DMS79 treated with DMSO at 0.1 percent for 48 hours (cell line): ENCODE results near the gene MACROD2.

Source experiments
- DNase-seq: peaks from one replicate; lab custom pipeline; 2025; lab: John Stamatoyannopoulos, UW

The MACROD2 gene

DNA sequence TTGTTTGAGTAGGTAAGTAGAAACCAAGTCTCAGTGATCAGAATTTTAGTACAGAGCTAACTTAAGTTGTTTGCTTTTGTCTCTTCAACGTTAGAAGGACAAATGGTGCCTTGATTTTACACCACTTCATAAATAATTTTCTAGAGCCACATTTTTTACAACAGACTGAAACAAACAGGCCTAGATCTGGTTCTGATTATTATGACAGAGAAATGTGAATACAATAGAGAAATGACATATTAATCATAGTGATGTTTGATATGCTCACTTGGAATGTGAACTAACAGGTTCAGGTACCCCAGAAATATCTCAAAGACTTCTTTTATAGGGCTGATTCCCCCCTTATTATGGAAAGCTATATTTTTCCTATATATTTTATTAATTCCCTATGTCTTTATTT is 1817.4 kb downstream of the MACROD2 start:
- no peak for DNase-seq

DNA sequence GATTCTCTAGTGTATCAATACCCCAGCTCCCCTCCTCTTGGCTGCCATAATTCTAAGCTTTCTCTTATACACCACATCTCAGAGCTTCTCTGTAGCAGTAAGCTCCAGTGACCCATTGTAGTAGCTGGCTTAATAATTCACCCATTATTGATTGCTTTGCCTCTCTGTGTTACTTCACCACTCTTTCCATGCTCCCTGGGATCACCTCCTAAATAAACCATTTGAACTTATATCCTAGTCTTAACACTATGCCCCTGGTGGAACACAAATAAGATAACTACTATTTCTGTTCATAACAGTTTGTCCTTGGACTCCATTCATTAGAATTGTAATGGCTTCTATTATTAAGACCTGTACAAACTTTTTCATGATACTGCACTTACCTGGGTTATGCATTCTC is 1819.0 kb downstream of the MACROD2 start:
- no peak for DNase-seq

DNA sequence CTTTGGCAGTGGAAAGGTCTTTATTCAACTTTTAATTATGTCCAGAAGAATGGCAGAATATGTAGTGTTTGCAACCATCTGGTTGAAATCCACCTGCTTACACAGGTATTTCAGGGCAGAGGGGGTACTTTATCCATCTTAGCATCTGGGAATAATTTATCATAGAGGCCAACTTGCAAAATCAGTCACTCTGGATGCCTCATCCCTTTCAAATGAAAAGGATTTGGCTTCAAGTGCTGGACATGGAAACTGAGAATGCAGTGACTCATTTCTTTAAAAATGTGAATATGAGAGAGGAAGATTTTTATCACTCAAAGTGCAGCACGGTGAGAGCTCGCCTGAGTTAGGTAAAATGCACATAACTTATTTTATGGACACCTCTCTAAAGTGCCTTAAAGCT is 1819.6 kb downstream of the MACROD2 start:
- no peak for DNase-seq

DNA sequence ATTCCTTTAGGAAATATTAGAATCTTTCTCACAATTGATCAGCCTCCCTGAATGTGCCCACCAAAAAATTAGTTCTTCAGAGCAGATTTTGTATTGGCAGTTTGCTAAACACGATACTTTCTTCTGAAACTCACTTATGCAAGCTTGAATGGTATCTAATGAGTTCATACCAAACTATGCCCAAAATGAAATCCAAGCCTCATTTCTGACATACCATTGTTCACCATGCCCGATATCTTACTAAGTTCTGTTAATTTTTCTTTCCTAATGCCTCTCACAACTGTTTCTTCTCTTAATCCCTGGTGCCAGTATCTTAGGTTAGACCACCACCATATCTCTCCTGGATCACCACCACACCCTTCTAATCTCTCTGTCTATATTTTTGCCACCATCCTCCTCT is 1822.0 kb downstream of the MACROD2 start:
- DNase-seq, result no peak

DNA sequence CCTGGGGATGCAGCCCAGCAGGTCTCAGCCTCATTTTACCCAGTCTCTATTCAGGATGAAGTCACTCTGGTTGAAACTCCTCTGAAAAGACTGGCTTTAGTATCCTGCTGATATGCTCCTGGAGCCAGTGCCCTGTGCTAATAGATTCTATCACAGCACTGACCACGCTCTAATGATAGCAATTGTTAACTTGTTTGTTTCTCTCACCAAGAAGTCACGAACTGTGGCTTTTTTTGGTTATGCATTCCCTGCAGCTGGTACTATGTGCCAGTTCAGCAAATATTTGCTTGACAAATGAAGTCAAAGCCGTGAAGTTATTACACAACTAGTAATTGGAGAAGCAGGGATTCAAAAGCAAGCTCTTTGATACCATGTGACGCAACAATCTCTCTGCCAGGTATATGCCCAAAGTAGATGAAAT is 1823.3 kb downstream of the MACROD2 start:
- no peak for DNase-seq

DNA sequence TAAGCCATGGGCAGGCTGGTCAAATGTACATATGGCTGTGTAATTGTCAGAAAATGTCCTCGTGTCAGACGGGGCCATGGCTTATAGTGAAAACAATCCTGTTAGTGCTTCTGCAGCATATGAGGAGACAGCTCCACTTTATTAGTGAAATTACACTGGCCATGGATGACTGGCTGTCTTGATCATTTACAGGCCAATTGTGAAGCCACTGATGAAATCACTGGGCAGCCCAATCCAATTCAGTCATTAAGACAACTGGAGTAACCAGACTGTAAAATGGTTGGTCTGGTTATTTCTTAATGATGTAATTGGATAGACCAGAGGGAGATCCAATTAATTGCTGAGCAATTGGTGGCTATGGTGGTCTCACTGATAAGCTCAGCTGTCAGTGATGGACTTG is 1828.4 kb downstream of the MACROD2 start:
- DNase-seq, result no peak

DNA sequence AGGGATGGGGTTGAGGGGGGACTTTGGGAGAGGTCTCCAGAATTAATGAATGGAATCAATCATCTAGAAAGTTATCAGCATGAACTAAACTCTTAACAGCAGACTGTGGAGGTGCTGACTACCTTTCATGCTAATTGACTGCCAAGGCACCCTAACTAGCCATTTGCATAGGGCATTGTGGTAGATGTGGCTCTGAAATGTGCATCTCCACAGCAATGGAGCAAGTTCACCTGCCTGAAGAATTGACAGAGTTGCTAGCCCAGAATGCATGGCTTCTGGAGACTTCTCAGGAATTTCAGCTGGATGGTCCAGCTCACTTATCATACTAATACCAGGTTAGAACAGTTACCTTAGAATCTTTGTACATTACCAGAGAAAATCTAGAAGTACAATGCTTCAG is 1832.3 kb downstream of the MACROD2 start:
- DNase-seq, result no peak

DNA sequence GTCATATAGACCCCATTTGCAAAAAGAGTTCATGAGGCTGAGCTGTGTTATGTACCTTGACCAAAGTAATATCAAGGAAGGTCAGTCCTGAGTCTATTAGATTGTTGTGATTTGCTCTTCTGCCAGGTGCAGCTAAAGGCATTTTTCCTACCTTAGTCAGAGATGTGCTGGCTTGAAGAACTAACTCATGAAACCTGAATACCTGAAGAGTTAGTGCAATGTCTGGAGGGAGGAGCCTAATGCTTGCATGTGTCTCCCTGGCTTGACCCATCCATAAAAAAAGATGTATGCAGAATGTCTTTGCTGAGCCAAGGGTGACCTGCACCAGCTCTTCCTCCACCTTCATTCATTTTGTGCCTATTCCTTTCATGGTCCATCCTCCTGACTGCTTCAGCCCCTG is 1835.9 kb downstream of the MACROD2 start:
- DNase-seq, result no peak

DNA sequence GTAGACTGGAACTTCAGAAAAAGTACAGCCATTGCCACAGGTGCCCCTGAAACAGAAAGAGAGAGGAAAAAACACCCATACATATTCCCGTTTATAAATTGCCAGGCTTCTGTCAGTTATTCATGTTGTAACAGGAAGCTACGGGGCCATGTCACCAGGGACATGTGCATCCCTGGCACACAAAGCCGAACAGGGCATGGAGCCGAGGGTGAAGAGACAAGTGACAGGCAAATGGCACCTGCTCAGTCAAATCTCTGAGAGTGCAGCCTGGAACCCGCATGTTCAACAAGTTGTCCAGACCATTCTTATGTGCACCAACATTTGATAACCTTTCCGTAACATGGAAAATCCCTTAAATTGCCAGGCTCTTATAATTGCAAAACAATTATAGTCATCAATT is 1837.2 kb downstream of the MACROD2 start:
- no peak for DNase-seq

DNA sequence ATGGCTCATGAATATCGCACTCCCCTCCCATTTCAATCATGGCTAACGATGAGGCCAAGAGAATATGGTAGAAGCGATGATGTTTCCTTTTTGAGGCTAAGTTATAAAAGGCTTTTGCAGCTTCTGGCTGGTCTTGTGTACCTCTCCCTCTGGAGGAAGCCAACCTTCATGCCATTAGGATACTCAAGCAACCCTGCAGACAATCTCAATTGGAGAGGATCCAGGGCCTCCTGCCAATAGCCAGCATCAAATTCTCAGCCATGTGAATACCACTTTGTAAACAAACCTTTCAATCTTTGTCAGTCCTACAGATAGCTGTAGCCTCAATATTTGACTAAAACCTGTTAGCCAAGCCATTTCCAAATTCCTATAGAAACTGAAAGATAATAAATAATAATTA is 1839.5 kb downstream of the MACROD2 start:
- no peak for DNase-seq

DNA sequence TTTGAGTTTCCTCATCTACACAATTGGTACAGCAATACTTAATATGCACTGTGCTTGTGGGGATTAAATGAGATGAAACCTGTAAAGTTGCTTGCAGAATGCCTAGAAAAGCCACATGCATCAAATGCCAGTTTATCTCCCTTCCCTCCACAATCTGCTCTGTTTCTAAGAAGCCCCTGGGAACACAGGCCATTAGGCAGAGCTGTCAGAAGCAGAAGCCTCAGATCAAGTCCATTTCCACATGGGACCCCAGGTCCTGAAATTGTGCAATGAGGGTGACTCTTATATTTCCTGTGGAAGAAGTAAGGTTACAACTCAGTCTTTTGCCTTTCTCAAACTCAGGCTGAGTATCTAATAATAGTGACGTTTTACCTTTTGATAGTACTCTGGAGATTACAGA is 1840.5 kb downstream of the MACROD2 start:
- DNase-seq, result no peak

DNA sequence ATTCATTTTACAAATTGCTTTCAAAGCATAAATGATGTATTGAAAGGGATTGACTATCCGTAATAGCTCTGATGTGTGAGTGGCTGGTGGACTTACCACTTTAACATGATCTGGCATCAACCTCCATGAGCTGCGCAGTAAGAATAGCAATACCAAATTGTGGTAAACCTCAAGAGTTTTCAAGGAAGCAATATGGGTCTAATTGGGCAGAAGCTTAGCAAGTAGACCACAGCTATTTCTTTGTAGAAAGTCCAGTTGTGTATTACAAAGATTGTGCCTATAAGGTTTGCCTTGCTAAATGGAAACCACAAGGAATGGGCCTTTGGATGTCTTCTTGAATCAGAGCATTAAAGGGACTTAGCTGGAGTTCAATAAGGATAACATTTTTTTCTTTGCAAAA is 1841.3 kb downstream of the MACROD2 start:
- DNase-seq, result no peak

DNA sequence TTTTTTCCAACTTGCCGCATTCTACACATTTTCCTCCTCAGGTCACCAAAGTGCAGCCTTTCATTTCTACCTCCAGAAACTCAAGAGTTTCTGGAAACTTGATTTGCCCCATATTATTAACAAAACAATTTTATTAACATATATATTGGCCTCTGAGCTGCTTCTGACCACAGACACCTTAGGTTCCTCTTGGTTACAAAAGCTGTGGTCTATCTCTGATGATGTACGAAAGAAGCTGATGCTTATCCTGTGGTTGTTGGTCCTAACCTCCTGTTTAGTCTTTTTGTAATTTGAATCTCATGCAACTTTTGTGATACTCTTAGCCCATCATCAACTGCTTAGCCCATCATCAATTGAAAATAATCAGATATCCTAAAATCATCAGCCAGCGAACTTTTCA is 1842.2 kb downstream of the MACROD2 start:
- no peak for DNase-seq

DNA sequence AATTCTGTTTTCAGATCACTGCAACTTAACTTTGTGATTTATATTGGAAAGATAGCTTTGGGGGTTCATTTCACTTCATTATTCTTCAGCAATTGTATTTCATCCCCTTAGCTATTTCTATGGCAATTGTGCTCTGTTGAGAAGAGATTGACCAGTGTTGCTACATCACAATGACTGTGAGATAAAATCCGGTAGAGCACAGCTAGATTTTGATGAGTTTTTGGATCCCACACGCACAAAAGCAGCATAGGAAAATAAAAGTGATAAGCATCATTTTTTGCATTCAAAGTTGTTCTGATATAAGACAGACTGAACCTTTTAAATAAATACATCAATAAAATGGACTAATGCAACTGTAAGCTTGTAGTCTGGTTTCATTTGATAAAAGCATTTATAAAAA is 1843.2 kb downstream of the MACROD2 start:
- DNase-seq, result no peak

DNA sequence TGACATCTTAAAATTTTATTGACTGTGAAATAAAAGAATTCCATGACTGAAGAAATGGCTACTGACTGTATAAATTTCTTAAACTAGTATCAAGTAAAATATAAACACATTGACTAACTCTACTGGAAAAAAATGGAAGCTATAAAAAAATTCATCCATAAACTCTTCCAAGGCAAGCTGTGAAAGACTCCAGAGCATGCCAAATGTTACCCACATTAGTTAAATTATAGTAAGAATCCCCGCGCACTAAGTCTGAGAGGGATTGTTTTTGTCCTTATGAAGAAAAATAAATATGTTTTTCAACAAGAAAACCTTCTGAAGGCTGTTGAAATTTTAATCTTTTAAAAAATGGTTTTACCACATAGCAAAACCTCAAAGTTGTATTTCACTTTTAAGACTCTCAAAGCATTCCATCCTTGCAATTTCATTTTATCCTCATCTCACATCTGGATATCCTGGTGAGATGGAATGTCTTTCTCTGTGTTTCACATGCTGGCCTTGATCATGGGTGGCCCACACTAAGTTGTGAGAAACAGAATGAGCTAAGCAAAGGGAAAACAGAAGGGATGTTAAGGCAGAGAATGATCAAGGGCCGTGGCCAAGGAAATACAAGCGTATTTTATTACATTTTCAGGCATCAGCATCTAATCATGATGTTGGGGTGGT is 1845.5 kb downstream of the MACROD2 start:
- DNase-seq, result no peak

DNA sequence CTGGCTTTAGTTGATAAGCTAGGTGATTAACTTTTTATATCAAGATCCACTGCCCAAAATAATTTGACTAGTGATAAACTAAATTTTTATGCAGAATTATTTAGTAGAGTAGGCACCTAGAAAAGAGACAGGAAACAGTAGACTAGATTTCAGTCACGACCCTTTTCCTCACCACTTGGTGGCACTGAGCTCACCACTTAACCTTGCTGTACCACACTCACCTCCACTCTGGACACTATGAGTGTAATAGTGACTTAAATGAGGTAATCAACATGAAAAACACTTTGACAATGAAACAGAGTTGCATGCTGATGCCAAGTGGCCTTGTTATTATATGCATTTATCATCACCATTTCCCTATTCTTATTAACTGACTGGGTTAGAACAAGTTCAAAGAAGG is 1847.6 kb downstream of the MACROD2 start:
- no peak for DNase-seq

DNA sequence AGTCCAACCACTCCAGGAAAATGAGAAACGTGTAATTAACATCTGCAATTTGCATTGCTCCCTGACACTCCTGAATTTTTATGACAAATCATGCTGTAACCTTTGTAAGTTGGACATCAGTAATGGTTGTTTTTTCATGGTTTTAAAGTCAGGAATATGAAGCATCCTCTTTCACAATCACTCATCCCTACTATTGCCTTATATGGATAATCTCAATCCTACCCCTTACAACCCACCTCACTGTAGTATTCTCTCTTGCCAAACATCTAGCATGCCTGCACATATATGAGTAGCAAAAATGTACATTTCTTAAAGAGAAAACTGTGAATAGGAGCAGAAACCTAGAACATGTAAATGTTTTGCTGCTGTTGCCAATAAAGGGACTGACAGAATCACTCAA is 1848.5 kb downstream of the MACROD2 start:
- no peak for DNase-seq

DNA sequence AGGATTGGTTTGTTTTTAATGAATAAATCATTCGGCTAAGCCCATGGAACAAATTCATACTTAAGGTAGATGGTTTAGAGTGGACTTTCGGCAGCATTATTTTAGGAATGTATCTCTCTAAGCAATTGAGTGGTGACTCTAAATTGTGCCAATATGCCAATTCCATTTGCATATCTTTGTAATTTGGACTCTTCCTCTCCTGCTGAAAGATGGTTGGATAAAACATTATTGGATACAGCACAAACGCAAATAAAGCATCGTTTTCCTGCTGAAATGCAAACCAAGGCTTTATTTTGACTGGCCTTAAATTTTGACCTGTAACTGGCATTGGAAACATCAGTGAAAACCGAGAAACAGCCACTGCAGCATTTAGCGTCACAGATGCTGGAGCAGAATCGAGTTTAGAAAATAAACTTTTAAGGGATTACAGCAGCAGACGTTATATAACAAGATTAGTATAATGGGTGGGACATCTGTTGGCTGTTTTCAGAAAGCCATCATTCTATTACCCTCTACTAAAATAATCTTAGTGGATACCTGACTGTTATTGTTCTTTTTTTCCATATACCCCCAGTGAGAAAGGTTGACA is 1852.0 kb downstream of the MACROD2 start:
- no peak for DNase-seq

DNA sequence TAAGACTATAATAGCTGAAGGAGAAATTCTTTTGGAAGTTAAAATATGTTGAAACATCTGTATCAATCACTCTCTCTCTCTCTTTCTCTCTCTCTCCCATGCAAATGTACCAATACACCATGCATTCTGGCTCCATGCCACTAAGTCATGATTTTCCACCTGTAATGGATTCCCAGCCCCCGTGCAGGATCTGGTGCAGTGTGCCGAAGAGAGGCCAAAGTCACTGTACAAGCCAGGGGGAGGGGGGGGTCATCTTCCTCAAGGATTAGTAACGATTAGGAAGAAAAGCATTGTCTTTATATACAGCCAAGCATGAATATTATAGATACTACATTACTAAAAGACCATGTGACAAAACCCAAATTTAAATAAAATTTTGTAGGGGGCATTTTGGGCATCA is 1852.8 kb downstream of the MACROD2 start:
- DNase-seq, result no peak

DNA sequence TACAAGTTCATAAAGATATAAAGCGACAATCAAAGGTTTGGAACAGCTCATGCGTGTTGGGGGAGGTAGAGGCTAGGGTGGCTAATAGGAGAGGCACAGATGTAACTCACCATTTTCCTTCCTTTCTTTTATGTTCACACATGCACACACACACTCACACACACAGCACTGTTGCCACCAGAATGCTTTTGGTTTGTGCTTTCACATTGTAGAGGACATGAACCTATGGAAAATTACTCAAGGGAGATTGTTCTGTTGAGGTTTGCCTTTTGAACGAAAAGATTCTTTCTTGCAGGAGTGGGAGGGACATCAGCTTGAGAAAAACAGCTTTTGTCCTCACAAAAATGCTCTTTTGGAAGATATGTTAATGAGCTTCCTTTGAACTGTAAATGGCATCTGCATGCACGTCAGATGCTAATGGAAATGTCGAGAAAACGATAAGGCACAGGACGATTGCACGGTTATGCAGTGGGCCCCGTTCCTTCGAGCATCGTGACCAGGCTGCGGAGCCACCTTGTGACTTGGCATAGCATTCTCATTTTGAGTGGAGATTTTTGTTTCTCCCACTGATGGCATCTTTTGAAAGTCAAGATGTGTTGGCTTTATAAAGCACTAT is 1853.8 kb downstream of the MACROD2 start:
- no peak for DNase-seq

DNA sequence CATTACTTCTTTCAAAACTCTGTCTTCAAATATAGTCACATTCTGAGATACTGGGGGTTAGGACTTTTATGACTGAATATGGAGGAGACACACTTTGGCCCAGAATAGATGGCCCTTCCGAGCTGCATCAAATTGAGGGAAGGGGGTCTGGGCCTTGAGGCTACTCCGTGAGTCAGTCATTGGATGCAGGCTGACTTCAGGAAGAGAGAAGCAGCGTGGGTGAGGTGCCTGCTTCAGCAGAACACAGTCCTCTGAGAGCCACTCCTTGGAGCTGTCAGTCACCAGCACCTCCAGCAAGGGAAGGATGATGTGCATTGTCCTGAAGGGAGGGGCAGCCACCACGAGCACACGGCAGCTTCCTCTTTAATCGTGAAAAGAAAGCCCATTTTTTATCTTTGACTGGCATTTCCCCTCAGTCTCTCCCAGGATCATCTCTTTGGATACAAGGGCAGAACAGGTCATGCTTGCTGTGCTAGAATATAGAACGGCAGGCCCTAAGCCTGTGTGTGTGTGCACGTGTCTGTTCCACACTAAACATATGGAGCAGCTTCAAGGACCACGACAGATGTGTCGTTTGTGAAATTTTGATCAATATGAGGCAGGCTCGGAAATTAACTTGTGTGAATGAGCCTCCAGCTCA is 1856.4 kb downstream of the MACROD2 start:
- no peak for DNase-seq

DNA sequence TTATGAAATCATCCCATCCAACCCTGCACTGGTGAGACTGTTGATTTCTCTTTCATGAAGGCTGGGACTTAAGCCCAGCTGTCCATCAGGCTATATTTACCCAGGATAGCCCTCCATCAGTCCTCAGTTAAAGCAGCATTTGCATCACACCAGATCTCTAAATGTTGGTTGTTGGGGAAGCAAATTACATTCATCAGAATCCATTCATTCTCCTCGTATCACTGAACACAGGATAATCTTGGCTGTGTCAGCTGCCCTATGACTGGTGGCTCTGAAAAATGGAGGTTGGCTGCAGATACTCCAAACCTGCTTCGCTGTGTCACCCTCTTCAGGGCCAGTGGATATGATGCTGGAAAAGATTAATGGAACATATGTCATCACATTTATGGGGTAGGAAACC is 1859.6 kb downstream of the MACROD2 start:
- no peak for DNase-seq

DNA sequence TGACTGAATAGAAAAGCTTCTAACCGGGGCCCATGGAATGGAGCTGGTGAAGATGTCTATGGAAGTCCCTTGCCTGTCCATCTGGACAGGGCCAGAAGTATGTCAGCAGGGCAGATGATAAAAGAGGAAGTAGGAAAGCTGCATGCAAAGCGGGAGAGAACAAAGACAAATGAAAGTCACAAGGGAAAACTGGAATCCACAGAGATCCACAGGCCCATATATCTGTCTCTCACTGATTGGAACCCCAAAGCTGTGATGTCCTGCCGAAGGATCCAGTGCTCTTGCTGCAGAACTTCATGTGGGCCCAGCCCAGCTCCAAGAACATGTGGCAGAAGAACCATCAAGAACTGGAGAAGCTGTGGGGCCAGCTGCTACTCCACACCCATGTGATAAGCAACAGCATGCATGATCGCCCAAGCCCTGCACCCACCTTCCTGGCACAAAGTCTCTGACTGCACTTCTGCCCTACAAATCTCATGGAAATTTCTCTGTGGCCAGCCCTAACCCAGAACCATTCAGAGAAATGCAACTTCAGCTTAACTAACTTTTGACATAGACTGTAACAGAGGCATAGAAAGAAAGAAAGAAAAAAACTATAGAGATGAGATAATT is 1862.0 kb downstream of the MACROD2 start:
- no peak for DNase-seq
